ENCODE results near the gene ASB1. TPM values are rescaled to one million over a fixed set of nuclear protein-coding genes. Genes with fewer than 3 reads are reported as not detected.

The ASB1 gene
- total and polyA plus RNA-seq, 2 of the 13 experiments (the other 11 are each of a cell fraction or from before 2014, with no cell fraction given) = 48.6 to 49.2 TPM

DNA sequence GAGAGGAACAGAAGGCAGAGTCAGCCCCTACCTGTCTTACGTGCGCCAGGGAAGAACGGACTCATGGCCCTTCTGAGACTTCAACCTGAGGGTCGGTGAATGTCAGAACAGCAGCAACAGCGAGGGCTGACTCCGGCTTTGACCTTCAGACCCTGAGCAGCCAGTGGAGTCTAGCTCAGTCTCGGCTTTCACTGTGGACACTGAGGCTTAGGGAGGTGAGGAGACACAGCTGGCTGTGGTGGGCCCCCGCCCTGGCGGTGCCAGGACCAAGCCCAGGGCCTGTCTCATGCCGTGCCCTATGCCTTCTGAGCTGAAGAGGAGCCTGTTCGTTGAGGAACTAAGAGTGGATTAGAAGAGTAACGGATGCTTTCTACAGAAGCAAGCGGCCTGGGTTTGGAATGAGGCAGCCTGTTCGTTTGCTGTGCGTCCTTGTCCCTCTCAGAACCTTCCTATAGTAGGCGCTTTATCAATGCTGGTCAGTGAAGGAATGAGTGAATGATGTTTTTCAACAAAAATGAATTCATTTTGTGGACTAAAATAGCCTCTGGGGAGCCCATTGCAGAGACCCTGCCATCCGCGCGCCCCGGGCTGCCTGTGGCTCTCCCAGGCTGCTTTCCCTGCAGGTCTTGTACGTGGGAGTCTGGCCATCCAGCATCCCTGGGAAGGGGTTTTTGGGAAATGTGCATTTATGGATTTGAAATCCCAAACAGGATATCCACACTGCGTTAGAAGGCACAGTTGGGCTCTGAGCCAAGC lies 38.9 kb downstream of the ASB1 start (continued):
- TF ChIP-seq, protein P1, sequence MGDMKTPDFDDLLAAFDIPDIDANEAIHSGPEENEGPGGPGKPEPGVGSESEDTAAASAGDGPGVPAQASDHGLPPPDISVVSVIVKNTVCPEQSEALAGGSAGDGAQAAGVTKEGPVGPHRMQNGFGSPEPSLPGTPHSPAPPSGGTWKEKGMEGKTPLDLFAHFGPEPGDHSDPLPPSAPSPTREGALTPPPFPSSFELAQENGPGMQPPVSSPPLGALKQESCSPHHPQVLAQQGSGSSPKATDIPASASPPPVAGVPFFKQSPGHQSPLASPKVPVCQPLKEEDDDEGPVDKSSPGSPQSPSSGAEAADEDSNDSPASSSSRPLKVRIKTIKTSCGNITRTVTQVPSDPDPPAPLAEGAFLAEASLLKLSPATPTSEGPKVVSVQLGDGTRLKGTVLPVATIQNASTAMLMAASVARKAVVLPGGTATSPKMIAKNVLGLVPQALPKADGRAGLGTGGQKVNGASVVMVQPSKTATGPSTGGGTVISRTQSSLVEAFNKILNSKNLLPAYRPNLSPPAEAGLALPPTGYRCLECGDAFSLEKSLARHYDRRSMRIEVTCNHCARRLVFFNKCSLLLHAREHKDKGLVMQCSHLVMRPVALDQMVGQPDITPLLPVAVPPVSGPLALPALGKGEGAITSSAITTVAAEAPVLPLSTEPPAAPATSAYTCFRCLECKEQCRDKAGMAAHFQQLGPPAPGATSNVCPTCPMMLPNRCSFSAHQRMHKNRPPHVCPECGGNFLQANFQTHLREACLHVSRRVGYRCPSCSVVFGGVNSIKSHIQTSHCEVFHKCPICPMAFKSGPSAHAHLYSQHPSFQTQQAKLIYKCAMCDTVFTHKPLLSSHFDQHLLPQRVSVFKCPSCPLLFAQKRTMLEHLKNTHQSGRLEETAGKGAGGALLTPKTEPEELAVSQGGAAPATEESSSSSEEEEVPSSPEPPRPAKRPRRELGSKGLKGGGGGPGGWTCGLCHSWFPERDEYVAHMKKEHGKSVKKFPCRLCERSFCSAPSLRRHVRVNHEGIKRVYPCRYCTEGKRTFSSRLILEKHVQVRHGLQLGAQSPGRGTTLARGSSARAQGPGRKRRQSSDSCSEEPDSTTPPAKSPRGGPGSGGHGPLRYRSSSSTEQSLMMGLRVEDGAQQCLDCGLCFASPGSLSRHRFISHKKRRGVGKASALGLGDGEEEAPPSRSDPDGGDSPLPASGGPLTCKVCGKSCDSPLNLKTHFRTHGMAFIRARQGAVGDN (CRISPR knock-in tag; IDR thresholded peaks at IDR 0.05) = peak; percentile 52
- TF ChIP-seq, protein P2, sequence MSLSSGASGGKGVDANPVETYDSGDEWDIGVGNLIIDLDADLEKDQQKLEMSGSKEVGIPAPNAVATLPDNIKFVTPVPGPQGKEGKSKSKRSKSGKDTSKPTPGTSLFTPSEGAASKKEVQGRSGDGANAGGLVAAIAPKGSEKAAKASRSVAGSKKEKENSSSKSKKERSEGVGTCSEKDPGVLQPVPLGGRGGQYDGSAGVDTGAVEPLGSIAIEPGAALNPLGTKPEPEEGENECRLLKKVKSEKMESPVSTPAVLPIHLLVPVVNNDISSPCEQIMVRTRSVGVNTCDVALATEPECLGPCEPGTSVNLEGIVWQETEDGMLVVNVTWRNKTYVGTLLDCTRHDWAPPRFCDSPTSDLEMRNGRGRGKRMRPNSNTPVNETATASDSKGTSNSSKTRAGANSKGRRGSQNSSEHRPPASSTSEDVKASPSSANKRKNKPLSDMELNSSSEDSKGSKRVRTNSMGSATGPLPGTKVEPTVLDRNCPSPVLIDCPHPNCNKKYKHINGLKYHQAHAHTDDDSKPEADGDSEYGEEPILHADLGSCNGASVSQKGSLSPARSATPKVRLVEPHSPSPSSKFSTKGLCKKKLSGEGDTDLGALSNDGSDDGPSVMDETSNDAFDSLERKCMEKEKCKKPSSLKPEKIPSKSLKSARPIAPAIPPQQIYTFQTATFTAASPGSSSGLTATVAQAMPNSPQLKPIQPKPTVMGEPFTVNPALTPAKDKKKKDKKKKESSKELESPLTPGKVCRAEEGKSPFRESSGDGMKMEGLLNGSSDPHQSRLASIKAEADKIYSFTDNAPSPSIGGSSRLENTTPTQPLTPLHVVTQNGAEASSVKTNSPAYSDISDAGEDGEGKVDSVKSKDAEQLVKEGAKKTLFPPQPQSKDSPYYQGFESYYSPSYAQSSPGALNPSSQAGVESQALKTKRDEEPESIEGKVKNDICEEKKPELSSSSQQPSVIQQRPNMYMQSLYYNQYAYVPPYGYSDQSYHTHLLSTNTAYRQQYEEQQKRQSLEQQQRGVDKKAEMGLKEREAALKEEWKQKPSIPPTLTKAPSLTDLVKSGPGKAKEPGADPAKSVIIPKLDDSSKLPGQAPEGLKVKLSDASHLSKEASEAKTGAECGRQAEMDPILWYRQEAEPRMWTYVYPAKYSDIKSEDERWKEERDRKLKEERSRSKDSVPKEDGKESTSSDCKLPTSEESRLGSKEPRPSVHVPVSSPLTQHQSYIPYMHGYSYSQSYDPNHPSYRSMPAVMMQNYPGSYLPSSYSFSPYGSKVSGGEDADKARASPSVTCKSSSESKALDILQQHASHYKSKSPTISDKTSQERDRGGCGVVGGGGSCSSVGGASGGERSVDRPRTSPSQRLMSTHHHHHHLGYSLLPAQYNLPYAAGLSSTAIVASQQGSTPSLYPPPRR (CRISPR knock-in tag; IDR thresholded peaks at IDR 0.05; ENCODE audit: borderline replicate concordance) = no peak
- 0 out of 2 replicates have a peak, but pooled peaks have one; percentile 26 for TF ChIP-seq ZBTB38 (CRISPR knock-in tag; IDR thresholded peaks at IDR 0.05)
- TF ChIP-seq, protein P3, sequence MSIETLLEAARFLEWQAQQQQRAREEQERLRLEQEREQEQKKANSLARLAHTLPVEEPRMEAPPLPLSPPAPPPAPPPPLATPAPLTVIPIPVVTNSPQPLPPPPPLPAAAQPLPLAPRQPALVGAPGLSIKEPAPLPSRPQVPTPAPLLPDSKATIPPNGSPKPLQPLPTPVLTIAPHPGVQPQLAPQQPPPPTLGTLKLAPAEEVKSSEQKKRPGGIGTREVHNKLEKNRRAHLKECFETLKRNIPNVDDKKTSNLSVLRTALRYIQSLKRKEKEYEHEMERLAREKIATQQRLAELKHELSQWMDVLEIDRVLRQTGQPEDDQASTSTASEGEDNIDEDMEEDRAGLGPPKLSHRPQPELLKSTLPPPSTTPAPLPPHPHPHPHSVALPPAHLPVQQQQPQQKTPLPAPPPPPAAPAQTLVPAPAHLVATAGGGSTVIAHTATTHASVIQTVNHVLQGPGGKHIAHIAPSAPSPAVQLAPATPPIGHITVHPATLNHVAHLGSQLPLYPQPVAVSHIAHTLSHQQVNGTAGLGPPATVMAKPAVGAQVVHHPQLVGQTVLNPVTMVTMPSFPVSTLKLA (IDR thresholded peaks at IDR 0.05) = no peak
- TF ChIP-seq HNRNPLL (IDR thresholded peaks at IDR 0.05; ENCODE audit: low read depth, low read length, poor library complexity, severe bottlenecking) = peak; percentile 8
- no peak for TF ChIP-seq CHD2 (IDR thresholded peaks at IDR 0.05; ENCODE audit: low read depth, low read length)
- peak; percentile 42; the same call in 1 of the 2 replicates for TF ChIP-seq HNF4A (CRISPR knock-in tag; IDR thresholded peaks at IDR 0.05)
- TF ChIP-seq GATAD1 (CRISPR knock-in tag; IDR thresholded peaks at IDR 0.05) = no peak
- TF ChIP-seq ZNF652 (CRISPR knock-in tag; IDR thresholded peaks at IDR 0.05; ENCODE audit: borderline replicate concordance, low read depth) = no peak
- TF ChIP-seq HNF4G (IDR thresholded peaks at IDR 0.05; ENCODE audit: borderline replicate concordance, low read depth, low read length) = peak; percentile 12; the same call in 1 of the 2 replicates
- TF ChIP-seq HNF4G (CRISPR knock-in tag; IDR thresholded peaks at IDR 0.05; ENCODE audit: borderline replicate concordance, low read depth) = no peak
- TF ChIP-seq ZNF33A (CRISPR knock-in tag; IDR thresholded peaks at IDR 0.05; ENCODE audit: borderline replicate concordance) = no peak
- TF ChIP-seq, protein P4, sequence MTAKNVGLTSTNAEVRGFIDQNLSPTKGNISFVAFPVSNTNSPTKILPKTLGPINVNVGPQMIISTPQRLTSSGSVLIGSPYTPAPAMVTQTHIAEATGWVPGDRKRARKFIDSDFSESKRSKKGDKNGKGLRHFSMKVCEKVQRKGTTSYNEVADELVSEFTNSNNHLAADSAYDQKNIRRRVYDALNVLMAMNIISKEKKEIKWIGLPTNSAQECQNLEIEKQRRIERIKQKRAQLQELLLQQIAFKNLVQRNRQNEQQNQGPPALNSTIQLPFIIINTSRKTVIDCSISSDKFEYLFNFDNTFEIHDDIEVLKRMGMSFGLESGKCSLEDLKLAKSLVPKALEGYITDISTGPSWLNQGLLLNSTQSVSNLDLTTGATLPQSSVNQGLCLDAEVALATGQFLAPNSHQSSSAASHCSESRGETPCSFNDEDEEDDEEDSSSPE (CRISPR knock-in tag; IDR thresholded peaks at IDR 0.05) = no peak
- TF ChIP-seq ZNF441 (CRISPR knock-in tag; IDR thresholded peaks at IDR 0.05; ENCODE audit: borderline replicate concordance) = 0 out of 2 replicates have a peak, but pooled peaks have one; percentile 23

All from HepG2 (cell line).